Bronchial epithelial cell (primary cell): ENCODE data around the gene TPM2. TPM values are rescaled to one million over a fixed set of nuclear protein-coding genes. Genes with fewer than 3 reads are reported as not detected.

Experiments
- DNase-seq: peaks from one replicate; pipeline ENCODE4 v3.0.0-alpha.2; 2010; ENCODE audit warnings: low read depth
- FAIRE-seq: peaks from 2 replicates; lab custom pipeline; 2011; peaks lifted over from hg19 to GRCh38; lab: Jason Lieb, UNC
- H3K27me3 ChIP-seq: 2 replicates; pipeline ENCODE4 v1.5.1; 2011; ENCODE audit warnings: low read length; ENCODE audit not compliant: control insufficient read depth, insufficient read depth
- H3K36me3 ChIP-seq: 2 replicates; pipeline ENCODE4 v1.5.1; 2011; ENCODE audit warnings: low read length; ENCODE audit not compliant: control insufficient read depth, insufficient read depth
- H3K4me3 ChIP-seq: 2 replicates; pipeline ENCODE4 v1.5.1; 2011; ENCODE audit warnings: mild to moderate bottlenecking, low read depth, low read length, control low read depth
- CTCF ChIP-seq: IDR thresholded peaks from 2 replicates; pipeline ENCODE4 v1.5.1; 2011; ENCODE audit warnings: mild to moderate bottlenecking, moderate library complexity, low read length, control low read depth, inconsistent platforms; ENCODE audit not compliant: insufficient read depth, severe bottlenecking
- total RNA-seq: library from RNA; depleted of rRNA; stranded (reverse); fragments of >200 nt; gene quantifications from 2 replicates; pipeline ENCODE4 v1.2.1, GENCODE V29; 2014

Gene TPM2
- total RNA-seq, 1 donor from 2014 or later: 57.7 TPM

GRCh38 chr9:35690614-35691333, 1.0 kb upstream of the TPM2 start:
- no peak for DNase-seq
- H3K27me3 ChIP-seq: no peaks in the 10 kb centered on the region
- peaks cover 8% of the 10 kb centered on the region for H3K36me3 ChIP-seq
- TF ChIP-seq CTCF: no peak
- H3K4me3 ChIP-seq: peak overlapping the region; percentile 65
- FAIRE-seq: no peak

GRCh38 chr9:35690294-35690613, 529 bp upstream of the TPM2 start:
- H3K4me3 ChIP-seq: peak overlapping the region; percentile 65
- TF ChIP-seq CTCF: no peak
- no peaks in the 10 kb centered on the region for H3K27me3 ChIP-seq
- peaks cover 10% of the 10 kb centered on the region for H3K36me3 ChIP-seq
- no peak for DNase-seq
- FAIRE-seq: no peak

- no peak for FAIRE-seq
- Histone ChIP-seq H3K4me3 (peak overlapping the region; percentile 65), H3K36me3 (peaks cover 14% of the 10 kb centered on the region), H3K27me3 (no peaks in the 10 kb centered on the region)
- no peak for TF ChIP-seq CTCF
- peak; percentile 89 for DNase-seq
These were observed 875 bp downstream of the TPM2 start for GRCh38 chr9:35688558-35689541.

GRCh38 chr9:35687972-35688557, 1.7 kb downstream of the TPM2 start:
- peaks cover 18% of the 10 kb centered on the region for H3K36me3 ChIP-seq
- no peak for FAIRE-seq
- H3K4me3 ChIP-seq: no peak overlapping the region
- H3K27me3 ChIP-seq: no peaks in the 10 kb centered on the region
- TF ChIP-seq CTCF: no peak
- DNase-seq: no peak

- no peak for FAIRE-seq
- no peak for DNase-seq
- peaks cover 20% of the 10 kb centered on the region for H3K36me3 ChIP-seq
- TF ChIP-seq CTCF: no peak
- H3K4me3 ChIP-seq: no peak overlapping the region
- no peaks in the 10 kb centered on the region for H3K27me3 ChIP-seq
These were observed 2.4 kb downstream of the TPM2 start for GRCh38 chr9:35687306-35687705.
